ENCODE measurements around the gene NOXA1. TPM values are rescaled to one million over a fixed set of nuclear protein-coding genes. Genes with fewer than 3 reads are reported as not detected.
A peak's percentile ranks its signal among the peaks of the same experiment; 100 is the strongest.

The NOXA1 gene
- total and polyA plus RNA-seq, 9 of the 15 experiments (the other 6 are each of a cell fraction or from before 2014, with no cell fraction given): 0.07 to 1.2 (median 0.20) TPM; not detected in 4

DNA sequence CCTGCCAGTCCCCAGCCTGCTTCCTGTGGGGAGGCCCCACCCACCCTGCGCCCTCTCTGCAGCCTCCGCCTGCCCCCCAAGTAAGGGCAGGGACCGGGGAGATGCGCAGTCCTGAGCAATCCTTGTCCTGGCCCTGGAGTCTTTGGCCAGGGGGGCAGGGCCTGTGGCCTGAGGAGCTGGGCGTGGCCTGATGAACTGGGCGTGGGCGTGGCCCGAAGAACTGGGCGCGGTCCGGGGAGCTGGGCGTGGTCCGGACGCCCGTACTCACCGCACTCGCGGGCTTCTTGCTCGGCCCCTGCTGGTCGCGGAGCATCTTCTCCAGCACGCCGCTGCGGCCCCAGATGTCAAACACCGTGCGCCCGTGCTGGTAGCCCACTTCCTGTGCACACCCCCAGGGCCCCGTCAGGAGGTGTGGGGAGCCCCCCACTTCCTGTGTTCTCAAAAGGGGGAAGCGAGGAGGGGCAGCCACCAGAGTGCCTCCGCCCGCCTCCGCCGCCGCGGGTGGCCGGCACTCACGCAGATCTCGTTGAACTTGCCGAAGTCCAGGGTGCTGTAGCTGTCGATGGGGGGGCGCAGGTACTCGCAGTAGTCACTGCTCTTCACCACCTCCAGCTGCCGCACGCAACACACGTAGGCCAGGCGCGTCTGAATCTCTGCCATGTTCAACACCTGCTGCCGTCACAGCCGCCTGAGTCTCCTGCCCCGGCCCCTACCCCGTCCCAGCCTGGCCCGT, 38.6 kb downstream of the NOXA1 start (continued):
- no peak for TF ChIP-seq ZNF224 (CRISPR knock-in tag; IDR thresholded peaks at IDR 0.05)
- no peak for TF ChIP-seq ELF4 (CRISPR knock-in tag; IDR thresholded peaks at IDR 0.05)
- no peak for TF ChIP-seq NFATC3 (IDR thresholded peaks at IDR 0.05)
- peak; percentile 34 for TF ChIP-seq TBP (optimal IDR thresholded peaks at IDR 0.05; ENCODE audit: low read depth, low read length)
- peak; percentile 44; the same call in 1 of the 2 replicates for TF ChIP-seq ESRRA (IDR thresholded peaks at IDR 0.05; ENCODE audit: borderline replicate concordance, low read depth)
- peak; percentile 27; the same call in 1 of the 2 replicates for TF ChIP-seq SMC3 (conservative IDR thresholded peaks at IDR 0.05; ENCODE audit: insufficient read depth, low read depth, low read length)
- peak; percentile 66; the same call in 1 of the 2 replicates for TF ChIP-seq KLF13 (tag; IDR thresholded peaks at IDR 0.05; ENCODE audit: borderline replicate concordance, low read depth)
- TF ChIP-seq PATZ1 (CRISPR knock-in tag; IDR thresholded peaks at IDR 0.05; ENCODE audit: borderline replicate concordance): no peak
- TF ChIP-seq ARID1B (IDR thresholded peaks at IDR 0.05): no peak
- 0 out of 2 replicates have a peak, but pooled peaks have one; percentile 33 for TF ChIP-seq HDGF (IDR thresholded peaks at IDR 0.05)
- TF ChIP-seq NRF1 (conservative IDR thresholded peaks at IDR 0.05 in 1 of 2, IDR thresholded peaks at IDR 0.05 in 1 of 2): peak; percentile 78 to 80
- peak in 1 of 2 experiments; percentile 96; a peak in 1 of 4 replicates for TF ChIP-seq SRF (CRISPR knock-in tag; IDR thresholded peaks at IDR 0.05)
- no peak for TF ChIP-seq ZNF592 (IDR thresholded peaks at IDR 0.05)
- TF ChIP-seq ZFX (CRISPR knock-in tag; IDR thresholded peaks at IDR 0.05): peak; percentile 42; the same call in 1 of the 2 replicates
- TF ChIP-seq ZNF140 (CRISPR knock-in tag; IDR thresholded peaks at IDR 0.05): no peak
- TF ChIP-seq KLF1 (tag; IDR thresholded peaks at IDR 0.05): peak; percentile 57; the same call in 1 of the 2 replicates
- peak; percentile 51 for TF ChIP-seq ATF7 (IDR thresholded peaks at IDR 0.05)
- 0 out of 2 replicates have a peak, but pooled peaks have one; percentile 4 for TF ChIP-seq HCFC1 (IDR thresholded peaks at IDR 0.05; ENCODE audit: low read depth, low read length)
- TF ChIP-seq HMGN3 (IDR thresholded peaks at IDR 0.05; ENCODE audit: borderline replicate concordance, extremely low read depth, insufficient read length, low read depth, low read length): peak; percentile 62
- TF ChIP-seq POLR2G (IDR thresholded peaks at IDR 0.05; ENCODE audit: low read depth, low read length): peak; percentile 80
- TF ChIP-seq CREM (IDR thresholded peaks at IDR 0.05; ENCODE audit: low read depth): peak; percentile 13; the same call in 1 of the 2 replicates
- no peak for TF ChIP-seq ATF1 (CRISPR knock-in tag; IDR thresholded peaks at IDR 0.05)
- TF ChIP-seq ATF1 (tag; IDR thresholded peaks at IDR 0.05): peak; percentile 51
- TF ChIP-seq SMARCE1 (IDR thresholded peaks at IDR 0.05): no peak
